Transverse colon (tissue), 4 donors: ENCODE measurements around the gene EFCAB11. TPM values are rescaled to one million over a fixed set of nuclear protein-coding genes. Genes with fewer than 3 reads are reported as not detected.

ENCODE experiments used
- DNase-seq: peaks from one replicate; pipeline ENCODE4 v3.0.0-alpha.2; 2019
- H3K27ac ChIP-seq, 4 donors: fragments of 200-600 bp; sonication (generic); 2 replicates each; pipeline ENCODE4 v1.5.1; 2016 to 2018; ENCODE audit warnings: inconsistent platforms in 4 of 4
- H3K27me3 ChIP-seq: fragments of 200-600 bp; sonication (generic); 2 replicates; pipeline ENCODE4 v1.5.1; 2017; ENCODE audit warnings: inconsistent platforms
- H3K36me3 ChIP-seq, 4 donors: fragments of 200-600 bp; sonication (generic); 2 replicates each; pipeline ENCODE4 v1.5.1; 2017 to 2019; ENCODE audit warnings: inconsistent platforms in 4 of 4
- H3K4me1 ChIP-seq, 4 donors: fragments of 200-600 bp; sonication (generic); 2 replicates each; pipeline ENCODE4 v1.5.1; 2017 to 2020; ENCODE audit warnings: inconsistent platforms in 4 of 4
- H3K4me3 ChIP-seq, 4 donors: fragments of 200-600 bp; sonication (generic); 1 replicate in 1 of 4; 2 replicates in 3 of 4; pipeline versions ENCODE4 v1.5.1 to v1.6.1; 2017 to 2019; ENCODE audit warnings: inconsistent platforms in 4 of 4
- H3K9me3 ChIP-seq, 2 donors: fragments of 200-600 bp; sonication (generic); 2 replicates each; pipeline ENCODE4 v1.5.1; 2017 to 2019; ENCODE audit warnings: inconsistent platforms in 2 of 2
- EP300 ChIP-seq: sonication (generic); formaldehyde crosslinking; IDR thresholded peaks from one replicate; pipeline ENCODE4 v1.6.1; 2017; ENCODE audit warnings: antibody characterized with exemption, low read depth
- POLR2A ChIP-seq: fragments of 450-650 bp; IDR thresholded peaks from one replicate; pipeline ENCODE4 v1.6.1; 2016; ENCODE audit warnings: antibody characterized with exemption, mild to moderate bottlenecking, moderate library complexity
- POLR2AphosphoS5 ChIP-seq, 3 donors: sonication (generic); formaldehyde crosslinking; IDR thresholded peaks; one replicate each; pipeline ENCODE4 v1.6.1; 2016; ENCODE audit warnings: antibody characterized with exemption in 3 of 3
- WGBS, 2 donors: methylation state at CpG; one replicate each; pipeline ENCODE4 v1.1.5; 2018; ENCODE audit warnings: low coverage in 1 of 2; 5-methylcytosine and 5-hydroxymethylcytosine counted together
- in situ Hi-C, 4 donors: fragments of 200-750 bp; cut with MboI; loops; one replicate each; pipeline versions ENCODE4 v1.15.0 to v1.15.1; 2017; ENCODE audit warnings: low sequenced_read_pairs in 3 of 4, low pct_ligation_motif_present in 1 of 4, low pct_unique_long_range_greater_than_20kb in 1 of 4
- intact Hi-C: fragments of 100-400 bp; cut with DNase I; formaldehyde crosslinking; loops from one replicate; pipeline ENCODE4 v1.15.1; 2023; ENCODE audit warnings: low total_unique reads
- total RNA-seq, 4 donors: library from RNA; depleted of rRNA; stranded (reverse); fragments of >200 nt; gene quantifications; one replicate each; pipeline ENCODE4 v1.1.0, GENCODE V29; 2016
- TF ChIP-seq, protein P1 (sequence below), 5 experiments: fragments of 200-600 bp in 3 of 5; fragments of 450-650 bp in 2 of 5; sonication (generic) in 3 of 5; IDR thresholded peaks; 1 replicate in 2 of 5; 2 replicates in 3 of 5; pipeline ENCODE4 v1.5.1; 2016 to 2017; ENCODE audit warnings: antibody characterized with exemption in 5 of 5, inconsistent platforms in 3 of 5, mild to moderate bottlenecking in 2 of 5, moderate library complexity in 1 of 5

Gene EFCAB11
- total RNA-seq, 4 donors from 2014 or later = 6.0 to 6.7 TPM; not detected in 2

GRCh38 chr14:89912221-89912620 is 42.3 kb downstream of the EFCAB11 start:
- WGBS, 2 donors = 27 to 28% methylated on average over 2 of the region's 2 CpGs
- intact Hi-C loops = loop anchor here (5.0 kb wide), 2 partner anchors 870 to 885 kb away; no protein-coding TSS in a partner anchor
- Histone ChIP-seq H3K9me3 (no peaks in the 10 kb centered on the region), H3K27me3 (no peaks in the 10 kb centered on the region), H3K27ac (peak overlapping the region; percentile 53 to 76 (median 74)), H3K4me1 (peaks cover 13 to 32% (median 23%) of the 10 kb centered on the region in 4 donors), H3K36me3 (no peaks in the 10 kb centered on the region), H3K4me3 (no peak overlapping the region)
- no peak for DNase-seq
- in situ Hi-C loops = loop anchor here (5.0 to 25.0 kb wide), 9 partner anchors 300 to 887 kb away; partner anchors contain the start of gene FOXN3 (in 1 of the 4)
- no peak for TF ChIP-seq POLR2A
- no peak for TF ChIP-seq POLR2AphosphoS5 (IDR thresholded peaks at IDR 0.05)
- TF ChIP-seq EP300 = no peak
- TF ChIP-seq, protein P1, sequence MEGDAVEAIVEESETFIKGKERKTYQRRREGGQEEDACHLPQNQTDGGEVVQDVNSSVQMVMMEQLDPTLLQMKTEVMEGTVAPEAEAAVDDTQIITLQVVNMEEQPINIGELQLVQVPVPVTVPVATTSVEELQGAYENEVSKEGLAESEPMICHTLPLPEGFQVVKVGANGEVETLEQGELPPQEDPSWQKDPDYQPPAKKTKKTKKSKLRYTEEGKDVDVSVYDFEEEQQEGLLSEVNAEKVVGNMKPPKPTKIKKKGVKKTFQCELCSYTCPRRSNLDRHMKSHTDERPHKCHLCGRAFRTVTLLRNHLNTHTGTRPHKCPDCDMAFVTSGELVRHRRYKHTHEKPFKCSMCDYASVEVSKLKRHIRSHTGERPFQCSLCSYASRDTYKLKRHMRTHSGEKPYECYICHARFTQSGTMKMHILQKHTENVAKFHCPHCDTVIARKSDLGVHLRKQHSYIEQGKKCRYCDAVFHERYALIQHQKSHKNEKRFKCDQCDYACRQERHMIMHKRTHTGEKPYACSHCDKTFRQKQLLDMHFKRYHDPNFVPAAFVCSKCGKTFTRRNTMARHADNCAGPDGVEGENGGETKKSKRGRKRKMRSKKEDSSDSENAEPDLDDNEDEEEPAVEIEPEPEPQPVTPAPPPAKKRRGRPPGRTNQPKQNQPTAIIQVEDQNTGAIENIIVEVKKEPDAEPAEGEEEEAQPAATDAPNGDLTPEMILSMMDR (IDR thresholded peaks at IDR 0.05) = no peak

- no peaks in the 10 kb centered on the region for H3K27me3 ChIP-seq
- H3K9me3 ChIP-seq = no peaks in the 10 kb centered on the region
- in situ Hi-C loops = loop anchor here (5.0 to 25.0 kb wide), 9 partner anchors 299 to 886 kb away; partner anchors contain the start of gene FOXN3 (in 1 of the 4)
- peaks cover 13 to 32% (median 23%) of the 10 kb centered on the region in 4 donors for H3K4me1 ChIP-seq
- no peaks in the 10 kb centered on the region for H3K36me3 ChIP-seq
- H3K4me3 ChIP-seq = peak overlapping the region in 1 of 4 donors; percentile 15
- 15 to 28% methylated on average over 5 to 11 of the region's 11 CpGs for WGBS, 2 donors
- peak; percentile 36 for DNase-seq
- intact Hi-C loops = loop anchor here (5.0 kb wide), 2 partner anchors 869 to 884 kb away; no protein-coding TSS in a partner anchor
- TF ChIP-seq EP300 = no peak
- no peak for TF ChIP-seq POLR2A
- TF ChIP-seq POLR2AphosphoS5 (IDR thresholded peaks at IDR 0.05) = no peak
- TF ChIP-seq, protein P1 (IDR thresholded peaks at IDR 0.05) = no peak
- H3K27ac ChIP-seq = peak overlapping the region; percentile 53 to 76 (median 74)
These were observed 43.3 kb downstream of the EFCAB11 start for GRCh38 chr14:89911010-89911919.

DNA sequence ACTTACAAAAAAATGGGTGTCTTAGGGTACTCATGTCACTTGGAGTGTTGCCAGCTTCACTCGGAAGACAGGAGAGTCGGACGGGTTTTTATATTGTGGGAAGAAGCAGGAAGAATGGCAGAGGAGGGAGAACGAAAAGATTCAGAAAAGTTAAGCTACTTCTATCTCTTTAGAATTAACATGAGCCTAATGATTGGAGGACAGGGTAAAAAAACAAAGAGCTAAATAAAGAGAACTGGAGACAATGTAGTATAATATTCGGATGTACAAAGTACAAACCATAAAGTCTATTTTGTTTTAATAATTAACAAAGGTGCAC is 43.9 kb downstream of the EFCAB11 start:
- peak; percentile 17 for DNase-seq
- intact Hi-C loops = loop anchor here (5.0 kb wide), 2 partner anchors 868 to 883 kb away; no protein-coding TSS in a partner anchor
- H3K27ac ChIP-seq = peak overlapping the region; percentile 53 to 76 (median 74)
- H3K4me1 ChIP-seq = peaks cover 13 to 32% (median 23%) of the 10 kb centered on the region in 4 donors
- TF ChIP-seq EP300 (no peak), POLR2A (no peak), POLR2AphosphoS5 (IDR thresholded peaks at IDR 0.05) (no peak)
- TF ChIP-seq, protein P1 (IDR thresholded peaks at IDR 0.05) = no peak
- no peaks in the 10 kb centered on the region for H3K27me3 ChIP-seq
- H3K4me3 ChIP-seq = peak overlapping the region in 1 of 4 donors; percentile 15
- H3K36me3 ChIP-seq = no peaks in the 10 kb centered on the region
- in situ Hi-C loops = loop anchor here (5.0 to 25.0 kb wide), 9 partner anchors 298 to 886 kb away; partner anchors contain the start of gene FOXN3 (in 1 of the 4)
- H3K9me3 ChIP-seq = no peaks in the 10 kb centered on the region
- WGBS, 2 donors = 26 to 38% methylated on average over 5 of the region's 5 CpGs

DNA sequence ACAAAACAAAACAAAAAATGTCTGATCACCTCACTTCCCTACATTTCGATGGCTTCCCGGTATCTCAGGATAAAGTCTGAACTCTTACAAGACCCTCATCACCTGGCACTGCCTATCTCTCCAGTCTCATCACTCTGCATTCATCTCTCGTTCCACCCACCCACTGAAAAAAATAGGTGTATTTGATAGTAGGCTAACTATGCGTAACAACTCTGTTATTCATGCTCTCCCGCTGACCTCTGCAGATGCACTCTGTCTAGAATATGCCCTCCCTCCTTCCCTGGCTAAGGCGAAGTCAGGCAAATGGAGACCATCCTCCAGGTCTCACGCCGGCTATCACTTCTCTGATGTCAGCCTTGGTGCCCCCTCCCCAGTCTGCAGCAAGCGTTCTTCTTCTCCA is 44.9 kb downstream of the EFCAB11 start:
- 87 to 96% methylated on average over 6 to 9 of the region's 9 CpGs for WGBS, 2 donors
- intact Hi-C loops (no loop called here), in situ Hi-C loops (loop anchor here in 3 of 4 donors (25.0 kb wide), 6 partner anchors 297 to 872 kb away; partner anchors contain the start of gene FOXN3 (in 1 of the 3))
- peaks cover 13 to 32% (median 23%) of the 10 kb centered on the region in 4 donors for H3K4me1 ChIP-seq
- TF ChIP-seq, protein P1 (IDR thresholded peaks at IDR 0.05) = no peak
- no peak for TF ChIP-seq POLR2AphosphoS5 (IDR thresholded peaks at IDR 0.05)
- no peak for TF ChIP-seq EP300
- no peak for TF ChIP-seq POLR2A
- H3K36me3 ChIP-seq = no peaks in the 10 kb centered on the region
- no peak overlapping the region for H3K4me3 ChIP-seq
- H3K9me3 ChIP-seq = no peaks in the 10 kb centered on the region
- H3K27ac ChIP-seq = no peak overlapping the region
- DNase-seq = no peak
- no peaks in the 10 kb centered on the region for H3K27me3 ChIP-seq
